NCI-H1694 treated with DMSO at 0.1 percent for 48 hours (cell line): ENCODE measurements around the gene CRLF2.
"Not testable (repeated sequence)": the region's sequence is repeated elsewhere in the genome, so short reads cannot be mapped to it uniquely, and the experiment has no call there.

Experiments
- DNase-seq: peaks from one replicate; lab custom pipeline; 2025; lab: John Stamatoyannopoulos, UW

CRLF2 gene

GRCh38 chrX:1167918-1168481 is 44.4 kb downstream of the CRLF2 start:
- no peak for DNase-seq

- DNase-seq, result no peak
Measured at GRCh38 chrX:1167466-1167865, 45.0 kb downstream of the CRLF2 start.

- no peak for DNase-seq
Measured at GRCh38 chrX:1165535-1166196, 46.8 kb downstream of the CRLF2 start.

GRCh38 chrX:1164322-1165288 is 47.8 kb downstream of the CRLF2 start:
- no peak for DNase-seq

GRCh38 chrX:1163231-1163630 is 49.2 kb downstream of the CRLF2 start:
- DNase-seq, result no peak

GRCh38 chrX:1162119-1162916 is 50.1 kb downstream of the CRLF2 start:
- no peak for DNase-seq

- no peak for DNase-seq
Measured at GRCh38 chrX:1159548-1159947, 52.9 kb downstream of the CRLF2 start.

- DNase-seq, result not testable (repeated sequence)
Measured at GRCh38 chrX:1156681-1157455, 55.6 kb downstream of the CRLF2 start.

GRCh38 chrX:1153940-1154339 is 58.5 kb downstream of the CRLF2 start:
- no peak for DNase-seq

- no peak for DNase-seq
Measured at GRCh38 chrX:1152090-1152489, 60.4 kb downstream of the CRLF2 start.

- no peak for DNase-seq
Measured at GRCh38 chrX:1151378-1152077, 60.9 kb downstream of the CRLF2 start.

- DNase-seq, result no peak
Measured at GRCh38 chrX:1150569-1151347, 61.7 kb downstream of the CRLF2 start.

- no peak for DNase-seq
Measured at GRCh38 chrX:1147611-1148515, 64.6 kb downstream of the CRLF2 start.

- DNase-seq, result no peak
Measured at GRCh38 chrX:1144293-1144692, 68.2 kb downstream of the CRLF2 start.
